ENCODE measurements around the gene MYO7B.

The MYO7B gene

GRCh38 chr2:127648321-127648720, 112.8 kb downstream of the MYO7B start:
- DNase-seq (ENCODE audit: low read depth), result no peak

- DNase-seq (ENCODE audit: low read depth), result no peak
Observed at GRCh38 chr2:127649100-127649611, 113.7 kb downstream of the MYO7B start.

- peak; percentile 75 for DNase-seq (ENCODE audit: low read depth)
Observed at GRCh38 chr2:127649684-127650040, 114.2 kb downstream of the MYO7B start.

- no peak for DNase-seq (ENCODE audit: low read depth)
Observed at GRCh38 chr2:127650041-127650784, 114.7 kb downstream of the MYO7B start.

GRCh38 chr2:127650785-127651380, 115.4 kb downstream of the MYO7B start:
- DNase-seq (ENCODE audit: low read depth), result no peak

- DNase-seq (ENCODE audit: low read depth), result no peak
Observed at GRCh38 chr2:127651381-127651809, 115.9 kb downstream of the MYO7B start.

GRCh38 chr2:127651971-127652550, 116.6 kb downstream of the MYO7B start:
- no peak for DNase-seq (ENCODE audit: low read depth)

- no peak for DNase-seq (ENCODE audit: low read depth)
Observed at GRCh38 chr2:127652786-127653357, 117.4 kb downstream of the MYO7B start.

GRCh38 chr2:127653421-127654083, 118.1 kb downstream of the MYO7B start:
- no peak for DNase-seq (ENCODE audit: low read depth)

GRCh38 chr2:127654084-127654837, 118.8 kb downstream of the MYO7B start:
- no peak for DNase-seq (ENCODE audit: low read depth)

GRCh38 chr2:127654838-127655175, 119.3 kb downstream of the MYO7B start:
- no peak for DNase-seq (ENCODE audit: low read depth)

- DNase-seq (ENCODE audit: low read depth), result no peak
Observed at GRCh38 chr2:127655209-127656073, 120.0 kb downstream of the MYO7B start.

GRCh38 chr2:127656569-127657231, 121.2 kb downstream of the MYO7B start:
- no peak for DNase-seq (ENCODE audit: low read depth)

- no peak for DNase-seq (ENCODE audit: low read depth)
Observed at GRCh38 chr2:127657232-127657595, 121.7 kb downstream of the MYO7B start.

- no peak for DNase-seq (ENCODE audit: low read depth)
Observed at GRCh38 chr2:127658146-127658545, 122.7 kb downstream of the MYO7B start.

GRCh38 chr2:127658641-127659407, 123.3 kb downstream of the MYO7B start:
- DNase-seq (ENCODE audit: low read depth), result no peak

- DNase-seq (ENCODE audit: low read depth), result no peak
Observed at GRCh38 chr2:127659408-127660290, 124.2 kb downstream of the MYO7B start.

- DNase-seq (ENCODE audit: low read depth), result no peak
Observed at GRCh38 chr2:127660291-127660578, 124.8 kb downstream of the MYO7B start.
